Cardiac muscle cell (in vitro differentiated cells and primary cell): ENCODE data around the gene NME8. TPM values are rescaled to one million over a fixed set of nuclear protein-coding genes. Genes with fewer than 3 reads are reported as not detected.

Experiments used
- DNase-seq, 2 donors: peaks; one replicate each; pipeline versions ENCODE4 v3.0.0 to v3.0.0-alpha.2; 2010 to 2017; ENCODE audit warnings: low read depth in 1 of 2, low spot score in 1 of 2
- H3K27ac ChIP-seq: fragments of 200-600 bp; sonication (generic); 2 replicates; pipeline ENCODE4 v1.5.1; 2016
- H3K27me3 ChIP-seq: fragments of 200-600 bp; sonication (generic); 2 replicates; pipeline ENCODE4 v1.6.0; 2016; ENCODE audit warnings: control low read depth
- H3K36me3 ChIP-seq: fragments of 200-600 bp; sonication (generic); 2 replicates; pipeline ENCODE4 v1.5.1; 2016; ENCODE audit warnings: control low read depth
- H3K4me1 ChIP-seq: fragments of 200-600 bp; sonication (generic); 2 replicates; pipeline ENCODE4 v1.8.1; 2017; ENCODE audit warnings: low read depth, mild to moderate bottlenecking, mixed run types
- H3K4me3 ChIP-seq: fragments of 200-600 bp; sonication (generic); 2 replicates; pipeline ENCODE4 v1.5.1; 2016; ENCODE audit warnings: mild to moderate bottlenecking
- H3K9me3 ChIP-seq: fragments of 200-600 bp; sonication (generic); 2 replicates; pipeline ENCODE4 v1.5.1; 2017; ENCODE audit warnings: low read depth, mild to moderate bottlenecking, control low read depth
- CTCF ChIP-seq: IDR thresholded peaks from 2 replicates; pipeline ENCODE4 v1.5.1; 2012; ENCODE audit warnings: low read depth, mild to moderate bottlenecking, low read length
- polyA plus RNA-seq: library from polyadenylated mRNA; unstranded; fragments of >200 nt; fragmentation: Nextera tagmentation; extraction: Ambion mirVana; gene quantifications from 2 replicates; pipeline ENCODE4 v1.2.1, GENCODE V29; 2016
- total RNA-seq: library from RNA; depleted of rRNA; stranded (reverse); fragments of >200 nt; gene quantifications from 2 replicates; pipeline ENCODE4 v1.2.3, GENCODE V29; 2016

The NME8 gene
- total and polyA plus RNA-seq, 2 experiments from 2014 or later: 0.06 TPM; not detected in 1

GRCh38 chr7:37916673-37917660 lies 68.6 kb downstream of the NME8 start, which contains the start of gene SFRP4:
Gene SFRP4 (minus strand): TSS chr7:37916817. CDS start chr7:37916537, 280 bp downstream.
- no peaks in the 10 kb centered on the region for H3K9me3 ChIP-seq
- H3K36me3 ChIP-seq: no peaks in the 10 kb centered on the region
- DNase-seq: peak; percentile 75 to 81
- peaks cover 74% of the 10 kb centered on the region for H3K27me3 ChIP-seq
- TF ChIP-seq CTCF: peak; percentile 77
- peak within 1 kb of the TSS; percentile 49 for H3K4me3 ChIP-seq
- no peak within 1 kb of the TSS for H3K27ac ChIP-seq
- peaks cover 9% of the 10 kb centered on the region for H3K4me1 ChIP-seq

- DNase-seq: no peak
- TF ChIP-seq CTCF: peak; percentile 6
- no peak overlapping the region for H3K27ac ChIP-seq
- H3K27me3 ChIP-seq: peaks cover 61% of the 10 kb centered on the region
- no peak overlapping the region for H3K4me3 ChIP-seq
- peaks cover 12% of the 10 kb centered on the region for H3K4me1 ChIP-seq
- H3K36me3 ChIP-seq: no peaks in the 10 kb centered on the region
- H3K9me3 ChIP-seq: no peaks in the 10 kb centered on the region
Measured at GRCh38 chr7:37918526-37918925, 70.1 kb downstream of the NME8 start.

- no peaks in the 10 kb centered on the region for H3K36me3 ChIP-seq
- H3K27me3 ChIP-seq: peaks cover 43% of the 10 kb centered on the region
- H3K4me3 ChIP-seq: peak within 1 kb of the TSS; percentile 55
- peak; percentile 42 to 66 for DNase-seq
- H3K4me1 ChIP-seq: peaks cover 12% of the 10 kb centered on the region
- no peaks in the 10 kb centered on the region for H3K9me3 ChIP-seq
- TF ChIP-seq CTCF: no peak
- H3K27ac ChIP-seq: peak within 1 kb of the TSS; percentile 46
Measured at GRCh38 chr7:37920305-37920848, 72.0 kb downstream of the NME8 start, which contains the start of gene EPDR1. Gene EPDR1 (plus strand): TSS chr7:37920640. CDS start chr7:37920940, 300 bp downstream.

GRCh38 chr7:37920849-37921805 lies 72.7 kb downstream of the NME8 start:
- Histone ChIP-seq H3K36me3 (no peaks in the 10 kb centered on the region), H3K27ac (peak overlapping the region; percentile 46), H3K4me3 (peak overlapping the region; percentile 55), H3K9me3 (no peaks in the 10 kb centered on the region), H3K27me3 (peaks cover 35% of the 10 kb centered on the region), H3K4me1 (peaks cover 12% of the 10 kb centered on the region)
- TF ChIP-seq CTCF: peak; percentile 22
- peak; percentile 48 to 57 for DNase-seq

- Histone ChIP-seq H3K27me3 (peaks cover 28% of the 10 kb centered on the region), H3K4me1 (peaks cover 12% of the 10 kb centered on the region), H3K36me3 (no peaks in the 10 kb centered on the region), H3K9me3 (no peaks in the 10 kb centered on the region), H3K4me3 (peak overlapping the region; percentile 55), H3K27ac (no peak overlapping the region)
- no peak for DNase-seq
- no peak for TF ChIP-seq CTCF
Measured at GRCh38 chr7:37921876-37922275, 73.5 kb downstream of the NME8 start.
